GM18951 (cell line): ENCODE measurements around the gene ANKFN1.

Experiments used
- POLR2A ChIP-seq: IDR thresholded peaks from 4 replicates; pipeline ENCODE4 v1.6.1; 2011; ENCODE audit warnings: mild to moderate bottlenecking; ENCODE audit not compliant: insufficient read length, insufficient read depth; ENCODE audit errors: extremely low read depth
- in situ Hi-C: fragments of 300-500 bp; cut with MboI; formaldehyde crosslinking; loops from one replicate; pipeline ENCODE4 v1.12.0; 2022; ENCODE audit warnings: low sequenced_read_pairs, mixed read lengths, inconsistent platforms; ENCODE audit not compliant: unreplicated experiment

ANKFN1 gene

GRCh38 chr17:56320443-56320842 lies 167.2 kb downstream of the ANKFN1 start:
- in situ Hi-C loops: no loop called here
- TF ChIP-seq POLR2A: no peak

GRCh38 chr17:56322991-56323390 lies 169.7 kb downstream of the ANKFN1 start:
- in situ Hi-C loops: no loop called here
- no peak for TF ChIP-seq POLR2A

GRCh38 chr17:56324676-56325075 lies 171.4 kb downstream of the ANKFN1 start:
- in situ Hi-C loops: no loop called here
- no peak for TF ChIP-seq POLR2A

GRCh38 chr17:56325313-56326000 lies 172.2 kb downstream of the ANKFN1 start:
- no peak for TF ChIP-seq POLR2A
- in situ Hi-C loops: no loop called here

GRCh38 chr17:56326001-56326359 lies 172.7 kb downstream of the ANKFN1 start:
- in situ Hi-C loops: no loop called here
- no peak for TF ChIP-seq POLR2A

- no peak for TF ChIP-seq POLR2A
- in situ Hi-C loops: no loop called here
Observed at GRCh38 chr17:56347639-56348038, 194.4 kb downstream of the ANKFN1 start.

- TF ChIP-seq POLR2A: no peak
- in situ Hi-C loops: no loop called here
Observed at GRCh38 chr17:56350592-56350991, 197.3 kb downstream of the ANKFN1 start.

- no peak for TF ChIP-seq POLR2A
- in situ Hi-C loops: no loop called here
Observed at GRCh38 chr17:56351675-56352074, 198.4 kb downstream of the ANKFN1 start.

GRCh38 chr17:56358651-56359050 lies 205.4 kb downstream of the ANKFN1 start:
- no peak for TF ChIP-seq POLR2A
- in situ Hi-C loops: no loop called here

GRCh38 chr17:56359518-56359917 lies 206.2 kb downstream of the ANKFN1 start:
- TF ChIP-seq POLR2A: no peak
- in situ Hi-C loops: no loop called here

GRCh38 chr17:56367366-56367765 lies 214.1 kb downstream of the ANKFN1 start:
- TF ChIP-seq POLR2A: no peak
- in situ Hi-C loops: no loop called here

- TF ChIP-seq POLR2A: no peak
- in situ Hi-C loops: no loop called here
Observed at GRCh38 chr17:56373981-56374833, 220.9 kb downstream of the ANKFN1 start.

- in situ Hi-C loops: no loop called here
- no peak for TF ChIP-seq POLR2A
Observed at GRCh38 chr17:56389356-56389755, 236.1 kb downstream of the ANKFN1 start.

GRCh38 chr17:56392321-56392720 lies 239.0 kb downstream of the ANKFN1 start:
- in situ Hi-C loops: no loop called here
- no peak for TF ChIP-seq POLR2A
